Measurements from ENCODE around the gene TMEM178B. TPM values are rescaled to one million over a fixed set of nuclear protein-coding genes. Genes with fewer than 3 reads are reported as not detected.
"Not testable (repeated sequence)": the region's sequence is repeated elsewhere in the genome, so short reads cannot be mapped to it uniquely, and the experiment has no call there.

The TMEM178B gene
- polyA plus RNA-seq, 3 donors = 0.11 to 0.43 (median 0.18) TPM

GRCh38 chr7:141072548-141073172 lies 1.2 kb upstream of the TMEM178B start:
- no peak overlapping the region for H3K27ac ChIP-seq (ENCODE audit: low read depth, low read length)

GRCh38 chr7:141073173-141073640 lies 657 bp upstream of the TMEM178B start:
- no peak overlapping the region for H3K27ac ChIP-seq (ENCODE audit: low read depth, low read length)
- 1 to 2% (median 1%) methylated on average over 55 to 60 of the region's 60 CpGs for WGBS, 3 donors

More at GRCh38 chr7:141072548-141073172, 1.2 kb upstream of the TMEM178B start:
- 0 to 1% (median 1%) methylated on average over 57 to 61 of the region's 61 CpGs for WGBS, 3 donors

GRCh38 chr7:141074162-141074991 lies 513 bp downstream of the TMEM178B start:
- 1 to 3% (median 2%) methylated on average over 69 to 75 of the region's 75 CpGs for WGBS, 3 donors
- H3K27ac ChIP-seq (ENCODE audit: low read depth, low read length) = no peak overlapping the region

- WGBS, 3 donors = 28 to 36% (median 36%) methylated on average over 4 of the region's 4 CpGs
- no peak overlapping the region for H3K27ac ChIP-seq (ENCODE audit: low read depth, low read length)
Measured at GRCh38 chr7:141074997-141075396, 1.1 kb downstream of the TMEM178B start.

- no peak overlapping the region for H3K27ac ChIP-seq (ENCODE audit: low read depth, low read length)
- WGBS, 3 donors = 35 to 47% (median 36%) methylated on average over 3 of the region's 3 CpGs
Measured at GRCh38 chr7:141076377-141076776, 2.5 kb downstream of the TMEM178B start.

- 78 to 89% (median 87%) methylated on average over 8 of the region's 8 CpGs for WGBS, 3 donors
- H3K27ac ChIP-seq (ENCODE audit: low read depth, low read length) = no peak overlapping the region
Measured at GRCh38 chr7:141079219-141079618, 5.4 kb downstream of the TMEM178B start.

GRCh38 chr7:141089490-141089889 lies 15.6 kb downstream of the TMEM178B start:
- 100% methylated on average over 1 of the region's 2 CpGs; no CpG with 5 or more reads in 1 of the 3 donors for WGBS, 3 donors
- H3K27ac ChIP-seq (ENCODE audit: low read depth, low read length) = not testable (repeated sequence)

- WGBS, 3 donors = 41 to 46% (median 43%) methylated on average over 3 of the region's 3 CpGs
- no peak overlapping the region for H3K27ac ChIP-seq (ENCODE audit: low read depth, low read length)
Measured at GRCh38 chr7:141094336-141095070, 20.6 kb downstream of the TMEM178B start.

- WGBS, 3 donors = 53 to 69% (median 54%) methylated on average over 4 of the region's 4 CpGs
Measured at GRCh38 chr7:141097430-141097829, 23.6 kb downstream of the TMEM178B start.

GRCh38 chr7:141102436-141102835 lies 28.6 kb downstream of the TMEM178B start:
- H3K27ac ChIP-seq (ENCODE audit: low read depth, low read length) = no peak overlapping the region
- 66 to 74% (median 72%) methylated on average over 2 of the region's 2 CpGs for WGBS, 3 donors

More at GRCh38 chr7:141097430-141097829, 23.6 kb downstream of the TMEM178B start:
- no peak overlapping the region for H3K27ac ChIP-seq (ENCODE audit: low read depth, low read length)

GRCh38 chr7:141103847-141104429 lies 30.1 kb downstream of the TMEM178B start:
- WGBS, 3 donors = 46 to 61% (median 53%) methylated on average over 4 of the region's 4 CpGs

GRCh38 chr7:141113131-141113530 lies 39.3 kb downstream of the TMEM178B start:
- WGBS, 3 donors = 92 to 100% (median 100%) methylated on average over 1 of the region's 1 CpG
- H3K27ac ChIP-seq (ENCODE audit: low read depth, low read length) = no peak overlapping the region

More at GRCh38 chr7:141103847-141104429, 30.1 kb downstream of the TMEM178B start:
- no peak overlapping the region for H3K27ac ChIP-seq (ENCODE audit: low read depth, low read length)

- 76 to 87% (median 85%) methylated on average over 2 of the region's 2 CpGs for WGBS, 3 donors
- H3K27ac ChIP-seq (ENCODE audit: low read depth, low read length) = no peak overlapping the region
Measured at GRCh38 chr7:141114029-141114664, 40.3 kb downstream of the TMEM178B start.

GRCh38 chr7:141115965-141116364 lies 42.1 kb downstream of the TMEM178B start:
- H3K27ac ChIP-seq (ENCODE audit: low read depth, low read length) = no peak overlapping the region
- WGBS, 3 donors = 33 to 80% (median 72%) methylated on average over 3 of the region's 3 CpGs

GRCh38 chr7:141116661-141117060 lies 42.8 kb downstream of the TMEM178B start:
- 83 to 91% (median 90%) methylated on average over 2 of the region's 2 CpGs for WGBS, 3 donors
- H3K27ac ChIP-seq (ENCODE audit: low read depth, low read length) = not testable (repeated sequence)

GRCh38 chr7:141118767-141119166 lies 44.9 kb downstream of the TMEM178B start:
- WGBS, 3 donors = 66 to 69% (median 69%) methylated on average over 6 of the region's 6 CpGs
- H3K27ac ChIP-seq (ENCODE audit: low read depth, low read length) = no peak overlapping the region

GRCh38 chr7:141119187-141119586 lies 45.3 kb downstream of the TMEM178B start:
- WGBS, 3 donors = 90 to 91% (median 90%) methylated on average over 4 of the region's 4 CpGs
- no peak overlapping the region for H3K27ac ChIP-seq (ENCODE audit: low read depth, low read length)

GRCh38 chr7:141122736-141123135 lies 48.9 kb downstream of the TMEM178B start:
- H3K27ac ChIP-seq (ENCODE audit: low read depth, low read length) = no peak overlapping the region
- WGBS, 3 donors = 58 to 86% (median 71%) methylated on average over 2 of the region's 2 CpGs

All from adipose tissue (tissue), 3 donors.